Mesendoderm (in vitro differentiated cells): ENCODE results near the gene MINDY1.
A peak's percentile ranks its signal among the peaks of the same experiment; 100 is the strongest.

Experiments
- DNase-seq: peaks from one replicate; pipeline ENCODE4 v3.0.0; 2013
- H2AK5ac ChIP-seq: 2 replicates; pipeline ENCODE4 v1.6.1; 2013; ENCODE audit warnings: low read length, inconsistent platforms
- H2BK120ac ChIP-seq: 2 replicates; pipeline ENCODE4 v1.6.1; 2013; ENCODE audit warnings: low read depth, mild to moderate bottlenecking, low read length, moderate library complexity, mixed read lengths
- H2BK15ac ChIP-seq: replicated peaks from 2 replicates; pipeline ENCODE4 v1.6.1; 2013; ENCODE audit warnings: low read depth, mild to moderate bottlenecking, moderate library complexity
- H2BK5ac ChIP-seq: 2 replicates; pipeline ENCODE4 v1.6.1; 2013; ENCODE audit warnings: low read length, inconsistent platforms
- H3K18ac ChIP-seq: 2 replicates; pipeline ENCODE4 v1.6.1; 2013; ENCODE audit warnings: mild to moderate bottlenecking, low read length, mixed read lengths
- H3K23ac ChIP-seq: one replicate; pipeline ENCODE4 v1.6.1; 2013; ENCODE audit warnings: low read length
- H3K27ac ChIP-seq: 2 replicates; pipeline ENCODE4 v1.5.1; 2013; ENCODE audit warnings: low read depth, mild to moderate bottlenecking, inconsistent platforms, low read length, moderate library complexity
- H3K27me3 ChIP-seq: 2 replicates; pipeline ENCODE4 v1.6.1; 2013; ENCODE audit warnings: low read length, control low read depth, mild to moderate bottlenecking, inconsistent platforms; ENCODE audit not compliant: insufficient read depth, poor library complexity
- H3K36me3 ChIP-seq: 2 replicates; pipeline ENCODE4 v1.6.1; 2013; ENCODE audit warnings: low read length, inconsistent platforms; ENCODE audit not compliant: control insufficient read depth, insufficient read depth
- H3K4ac ChIP-seq: one replicate; pipeline ENCODE4 v1.6.1; 2013; ENCODE audit warnings: low read depth, mild to moderate bottlenecking, low read length, moderate library complexity
- H3K4me1 ChIP-seq: 2 replicates; pipeline ENCODE4 v1.6.1; 2013; ENCODE audit warnings: low read depth, low read length, inconsistent platforms; ENCODE audit not compliant: control insufficient read depth
- H3K4me2 ChIP-seq: 2 replicates; pipeline ENCODE4 v1.6.1; 2013; ENCODE audit warnings: low read length
- H3K4me3 ChIP-seq: 2 replicates; pipeline ENCODE4 v1.5.1; 2013; ENCODE audit warnings: mild to moderate bottlenecking, low read length
- H3K56ac ChIP-seq: one replicate; pipeline ENCODE4 v1.6.1; 2013; ENCODE audit warnings: low read length
- H3K79me1 ChIP-seq: 2 replicates; pipeline ENCODE4 v1.6.1; 2013; ENCODE audit warnings: low read length, inconsistent platforms
- H3K79me2 ChIP-seq: 2 replicates; pipeline ENCODE4 v1.6.1; 2013; ENCODE audit warnings: mild to moderate bottlenecking, low read length; ENCODE audit not compliant: control insufficient read depth, insufficient read depth
- H3K9ac ChIP-seq: 2 replicates; pipeline ENCODE4 v1.6.1; 2013; ENCODE audit warnings: low read length, inconsistent platforms
- H4K5ac ChIP-seq: one replicate; pipeline ENCODE4 v1.6.1; 2013; ENCODE audit warnings: low read length
- H4K8ac ChIP-seq: one replicate; pipeline ENCODE4 v1.6.1; 2013; ENCODE audit warnings: low read depth, mild to moderate bottlenecking, control low read depth, low read length, moderate library complexity
- WGBS: extraction: QIAGEN DNeasy Blood & Tissue Kit; methylation state at CpG from one replicate; pipeline ENCODE4 v1.1.7; 2013; ENCODE audit warnings: low lambda C conversion rate, missing lambda C conversion rate; ENCODE audit not compliant: insufficient coverage; ENCODE audit errors: extremely low coverage; 5-methylcytosine and 5-hydroxymethylcytosine counted together

Gene MINDY1

DNA sequence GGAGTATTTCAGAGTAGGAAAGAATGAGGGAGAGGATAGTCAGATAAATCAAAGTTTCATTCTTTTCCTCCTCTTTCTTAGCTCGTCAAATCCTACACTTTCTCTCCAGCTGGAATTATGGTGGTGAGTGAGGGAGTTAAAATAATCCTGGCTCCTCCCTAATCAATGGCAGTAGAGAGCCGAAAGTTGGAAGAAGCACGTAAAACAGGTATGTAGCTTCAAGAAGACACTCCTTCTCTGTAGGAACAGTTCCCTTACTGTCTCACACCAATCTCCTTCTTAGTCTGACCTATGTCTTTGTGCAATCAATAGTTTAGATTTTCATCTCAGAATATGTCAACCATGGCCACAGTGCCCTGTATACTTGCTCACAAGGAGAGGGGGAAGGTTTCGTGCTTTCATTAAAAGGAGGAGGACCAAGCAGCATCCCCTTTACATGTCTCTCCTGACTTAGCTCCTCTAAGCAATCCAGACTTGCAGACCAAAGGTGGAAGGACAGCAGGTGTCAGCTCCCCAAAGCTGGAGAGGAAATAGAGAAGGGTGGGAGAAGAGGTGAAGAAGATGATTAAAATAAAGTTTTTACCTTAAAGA is 878 bp downstream of the MINDY1 start:
- no peaks in the 10 kb centered on the region for H3K27me3 ChIP-seq
- no peak overlapping the region for H2BK5ac ChIP-seq
- peak overlapping the region; percentile 68 for H3K4me2 ChIP-seq
- no peak overlapping the region for H4K8ac ChIP-seq
- H2AK5ac ChIP-seq, result no peak overlapping the region
- H3K36me3 ChIP-seq, result no peaks in the 10 kb centered on the region
- H2BK15ac ChIP-seq, result no peak overlapping the region
- H2BK120ac ChIP-seq, result no peak overlapping the region
- H3K4me1 ChIP-seq, result peaks cover 7% of the 10 kb centered on the region
- peak overlapping the region; percentile 39 for H4K5ac ChIP-seq
- H3K4ac ChIP-seq, result no peak overlapping the region
- peak overlapping the region; percentile 87 for H3K56ac ChIP-seq
- H3K79me1 ChIP-seq, result peaks cover 2% of the 10 kb centered on the region
- no peak overlapping the region for H3K4me3 ChIP-seq
- H3K9ac ChIP-seq, result peak overlapping the region; percentile 69
- no CpG with 5 or more reads among the region's 4 CpGs for WGBS
- H3K18ac ChIP-seq, result no peak overlapping the region
- H3K79me2 ChIP-seq, result no peaks in the 10 kb centered on the region
- DNase-seq, result no peak
- no peak overlapping the region for H3K27ac ChIP-seq
- H3K23ac ChIP-seq, result no peak overlapping the region

GRCh38 chr1:151003180-151003579 is 3.5 kb downstream of the MINDY1 start:
- no peak overlapping the region for H3K4ac ChIP-seq
- H2BK15ac ChIP-seq, result no peak overlapping the region
- no peak overlapping the region for H3K4me2 ChIP-seq
- H4K8ac ChIP-seq, result no peak overlapping the region
- H3K56ac ChIP-seq, result no peak overlapping the region
- H3K27ac ChIP-seq, result no peak overlapping the region
- no peak overlapping the region for H4K5ac ChIP-seq
- no peak overlapping the region for H2BK120ac ChIP-seq
- H3K4me1 ChIP-seq, result peaks cover 7% of the 10 kb centered on the region
- no peak overlapping the region for H2BK5ac ChIP-seq
- H3K27me3 ChIP-seq, result no peaks in the 10 kb centered on the region
- H3K36me3 ChIP-seq, result no peaks in the 10 kb centered on the region
- DNase-seq, result no peak
- H3K9ac ChIP-seq, result no peak overlapping the region
- H3K4me3 ChIP-seq, result no peak overlapping the region
- no peak overlapping the region for H3K18ac ChIP-seq
- H3K79me2 ChIP-seq, result no peaks in the 10 kb centered on the region
- H3K23ac ChIP-seq, result no peak overlapping the region
- H3K79me1 ChIP-seq, result no peaks in the 10 kb centered on the region
- H2AK5ac ChIP-seq, result no peak overlapping the region

GRCh38 chr1:151002611-151003010 is 4.1 kb downstream of the MINDY1 start:
- Histone ChIP-seq H3K4me2 (no peak overlapping the region), H3K23ac (no peak overlapping the region), H4K5ac (no peak overlapping the region), H3K9ac (no peak overlapping the region), H3K27me3 (no peaks in the 10 kb centered on the region), H4K8ac (no peak overlapping the region), H3K4ac (no peak overlapping the region), H3K4me3 (no peak overlapping the region), H3K36me3 (no peaks in the 10 kb centered on the region), H2BK15ac (no peak overlapping the region), H3K56ac (no peak overlapping the region), H2BK120ac (no peak overlapping the region), H3K18ac (no peak overlapping the region), H3K4me1 (peaks cover 7% of the 10 kb centered on the region), H2BK5ac (no peak overlapping the region), H2AK5ac (no peak overlapping the region), H3K79me1 (no peaks in the 10 kb centered on the region), H3K27ac (no peak overlapping the region), H3K79me2 (no peaks in the 10 kb centered on the region)
- no CpG with 5 or more reads among the region's 2 CpGs for WGBS
- no peak for DNase-seq

- Histone ChIP-seq H2AK5ac (no peak overlapping the region), H3K79me2 (no peaks in the 10 kb centered on the region), H3K4me1 (peaks cover 7% of the 10 kb centered on the region), H3K23ac (no peak overlapping the region), H3K79me1 (no peaks in the 10 kb centered on the region), H4K8ac (no peak overlapping the region), H3K4me2 (no peak overlapping the region), H3K56ac (no peak overlapping the region), H2BK120ac (no peak overlapping the region), H3K4me3 (no peak overlapping the region), H3K27me3 (no peaks in the 10 kb centered on the region), H3K36me3 (no peaks in the 10 kb centered on the region), H3K18ac (no peak overlapping the region), H3K27ac (no peak overlapping the region), H3K9ac (no peak overlapping the region), H2BK5ac (no peak overlapping the region), H3K4ac (no peak overlapping the region), H2BK15ac (no peak overlapping the region), H4K5ac (no peak overlapping the region)
- WGBS, result no CpG with 5 or more reads among the region's 3 CpGs
- DNase-seq, result no peak
Measured at GRCh38 chr1:151002051-151002450, 4.7 kb downstream of the MINDY1 start.

- peaks cover 7% of the 10 kb centered on the region for H3K4me1 ChIP-seq
- H2BK120ac ChIP-seq, result no peak overlapping the region
- DNase-seq, result no peak
- no peak overlapping the region for H4K8ac ChIP-seq
- no peak overlapping the region for H3K4me2 ChIP-seq
- no peak overlapping the region for H3K56ac ChIP-seq
- H3K9ac ChIP-seq, result no peak overlapping the region
- H3K79me1 ChIP-seq, result no peaks in the 10 kb centered on the region
- no peaks in the 10 kb centered on the region for H3K36me3 ChIP-seq
- no peak overlapping the region for H3K18ac ChIP-seq
- H3K4ac ChIP-seq, result no peak overlapping the region
- no peaks in the 10 kb centered on the region for H3K27me3 ChIP-seq
- H2BK15ac ChIP-seq, result no peak overlapping the region
- no peak overlapping the region for H2AK5ac ChIP-seq
- H3K4me3 ChIP-seq, result no peak overlapping the region
- no peaks in the 10 kb centered on the region for H3K79me2 ChIP-seq
- no peak overlapping the region for H4K5ac ChIP-seq
- H3K23ac ChIP-seq, result no peak overlapping the region
- no peak overlapping the region for H3K27ac ChIP-seq
- no CpG with 5 or more reads among the region's 4 CpGs for WGBS
- no peak overlapping the region for H2BK5ac ChIP-seq
Measured at GRCh38 chr1:151001602-151002001, 5.1 kb downstream of the MINDY1 start.

DNA sequence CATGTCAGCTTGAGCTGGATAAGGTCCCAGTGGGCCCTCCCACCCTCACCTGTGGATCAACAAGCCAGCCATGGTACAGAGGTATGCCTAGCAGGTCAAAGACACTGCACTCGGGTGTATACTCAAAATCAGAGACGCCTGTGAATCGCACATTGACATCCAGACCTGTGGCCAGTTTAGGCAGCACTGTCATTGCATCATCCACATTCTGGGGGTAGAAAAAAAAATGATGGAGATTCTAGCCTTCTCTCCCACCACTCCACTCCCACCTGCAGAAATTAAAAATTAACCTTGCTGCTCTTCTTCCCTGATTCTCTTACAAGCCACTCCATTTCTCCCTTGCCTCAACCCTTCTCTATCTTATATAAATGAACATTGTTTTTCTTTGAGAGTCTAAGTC is 6.3 kb downstream of the MINDY1 start:
- no peak overlapping the region for H3K4me2 ChIP-seq
- H3K9ac ChIP-seq, result no peak overlapping the region
- no peak overlapping the region for H3K27ac ChIP-seq
- no CpG with 5 or more reads among the region's 3 CpGs for WGBS
- no peak overlapping the region for H4K5ac ChIP-seq
- H3K79me1 ChIP-seq, result no peaks in the 10 kb centered on the region
- H3K79me2 ChIP-seq, result no peaks in the 10 kb centered on the region
- no peak overlapping the region for H3K18ac ChIP-seq
- H2BK15ac ChIP-seq, result no peak overlapping the region
- no peak overlapping the region for H2AK5ac ChIP-seq
- H2BK120ac ChIP-seq, result no peak overlapping the region
- no peaks in the 10 kb centered on the region for H3K36me3 ChIP-seq
- H3K4ac ChIP-seq, result no peak overlapping the region
- no peak for DNase-seq
- H3K27me3 ChIP-seq, result no peaks in the 10 kb centered on the region
- H2BK5ac ChIP-seq, result no peak overlapping the region
- no peak overlapping the region for H3K4me3 ChIP-seq
- no peak overlapping the region for H3K23ac ChIP-seq
- no peak overlapping the region for H4K8ac ChIP-seq
- H3K56ac ChIP-seq, result no peak overlapping the region
- H3K4me1 ChIP-seq, result no peaks in the 10 kb centered on the region
